HG02798 (cell line): Measurements from ENCODE around the gene TIAM2.
A peak's percentile ranks its signal among the peaks of the same experiment; 100 is the strongest.

Experiments used
- ATAC-seq: cut with Tn5 transposase; IDR thresholded peaks from one replicate; pipeline ENCODE4 v1.9.1; 2021; ENCODE audit warnings: mild to moderate bottlenecking; ENCODE audit not compliant: unreplicated experiment, poor library complexity

Gene TIAM2

GRCh38 chr6:155050311-155050710 lies 55.2 kb downstream of the TIAM2 start:
- peak; percentile 78 for ATAC-seq

DNA sequence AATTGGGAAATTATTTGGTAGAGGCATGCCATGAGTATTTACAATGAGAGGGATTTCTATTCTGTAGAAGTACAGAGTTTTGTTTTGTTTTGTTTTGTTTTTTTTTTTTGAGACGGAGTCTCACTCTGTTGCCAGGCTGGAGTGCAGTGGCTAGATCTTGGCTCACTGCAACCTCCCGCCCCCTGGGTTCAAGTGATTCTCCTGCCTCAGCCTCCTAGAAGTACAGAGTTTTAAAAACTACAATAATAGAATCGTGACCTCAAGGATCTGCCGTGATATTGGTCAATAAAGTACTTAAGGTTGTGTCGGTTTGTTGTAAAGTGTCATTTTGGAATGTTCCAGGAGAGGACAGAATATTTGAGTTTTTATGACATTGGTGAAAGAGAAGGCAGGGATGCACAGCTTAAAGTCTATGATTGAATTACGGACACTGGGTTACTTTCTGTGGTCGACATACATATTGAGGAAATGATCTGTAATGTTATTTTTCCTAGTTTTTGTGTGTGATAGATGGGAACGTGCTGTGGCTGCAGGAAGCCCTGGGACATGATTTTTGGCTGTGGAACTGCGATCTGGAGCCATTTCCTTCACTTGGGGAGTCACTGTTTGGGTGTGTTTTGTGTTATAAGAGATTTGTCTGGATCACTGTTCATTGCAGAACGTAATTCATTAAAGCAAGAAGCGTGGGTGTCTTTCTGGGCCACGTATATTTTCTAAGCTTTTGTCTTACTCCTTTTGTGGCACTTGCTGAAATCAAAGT lies 59.6 kb downstream of the TIAM2 start:
- ATAC-seq: no peak

GRCh38 chr6:155055729-155056128 lies 60.6 kb downstream of the TIAM2 start:
- ATAC-seq: no peak

GRCh38 chr6:155056756-155057155 lies 61.6 kb downstream of the TIAM2 start:
- no peak for ATAC-seq

GRCh38 chr6:155061381-155061780 lies 66.3 kb downstream of the TIAM2 start:
- no peak for ATAC-seq

DNA sequence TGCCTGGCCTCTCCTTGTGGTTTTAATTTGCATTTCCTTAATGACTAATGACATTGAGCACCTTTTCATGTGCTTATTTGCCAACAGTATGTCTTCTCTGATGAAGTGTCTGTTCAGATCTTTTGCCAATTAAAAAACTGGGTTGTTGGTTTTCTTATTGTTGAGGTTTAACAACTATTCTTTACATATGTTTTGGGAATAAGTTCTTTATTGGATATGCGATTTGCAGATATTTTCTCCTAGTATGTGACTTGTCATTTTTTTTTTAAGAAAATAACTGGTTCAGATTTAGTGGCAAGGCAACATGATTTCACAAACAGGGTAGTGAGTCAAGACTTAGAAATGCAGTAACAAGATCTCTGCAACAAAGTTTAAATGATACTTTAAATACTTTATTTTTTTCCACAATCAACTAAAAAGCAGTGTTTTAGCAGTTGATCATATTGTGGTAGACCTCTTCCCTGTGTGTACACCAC lies 67.8 kb downstream of the TIAM2 start:
- no peak for ATAC-seq

- ATAC-seq: no peak
Observed at GRCh38 chr6:155064303-155064702, 69.2 kb downstream of the TIAM2 start.

- no peak for ATAC-seq
Observed at GRCh38 chr6:155066361-155066760, 71.2 kb downstream of the TIAM2 start.

- no peak for ATAC-seq
Observed at GRCh38 chr6:155066921-155067680, 72.0 kb downstream of the TIAM2 start.

GRCh38 chr6:155067956-155068615 lies 73.0 kb downstream of the TIAM2 start:
- ATAC-seq: no peak

- no peak for ATAC-seq
Observed at GRCh38 chr6:155069543-155069942, 74.4 kb downstream of the TIAM2 start.

DNA sequence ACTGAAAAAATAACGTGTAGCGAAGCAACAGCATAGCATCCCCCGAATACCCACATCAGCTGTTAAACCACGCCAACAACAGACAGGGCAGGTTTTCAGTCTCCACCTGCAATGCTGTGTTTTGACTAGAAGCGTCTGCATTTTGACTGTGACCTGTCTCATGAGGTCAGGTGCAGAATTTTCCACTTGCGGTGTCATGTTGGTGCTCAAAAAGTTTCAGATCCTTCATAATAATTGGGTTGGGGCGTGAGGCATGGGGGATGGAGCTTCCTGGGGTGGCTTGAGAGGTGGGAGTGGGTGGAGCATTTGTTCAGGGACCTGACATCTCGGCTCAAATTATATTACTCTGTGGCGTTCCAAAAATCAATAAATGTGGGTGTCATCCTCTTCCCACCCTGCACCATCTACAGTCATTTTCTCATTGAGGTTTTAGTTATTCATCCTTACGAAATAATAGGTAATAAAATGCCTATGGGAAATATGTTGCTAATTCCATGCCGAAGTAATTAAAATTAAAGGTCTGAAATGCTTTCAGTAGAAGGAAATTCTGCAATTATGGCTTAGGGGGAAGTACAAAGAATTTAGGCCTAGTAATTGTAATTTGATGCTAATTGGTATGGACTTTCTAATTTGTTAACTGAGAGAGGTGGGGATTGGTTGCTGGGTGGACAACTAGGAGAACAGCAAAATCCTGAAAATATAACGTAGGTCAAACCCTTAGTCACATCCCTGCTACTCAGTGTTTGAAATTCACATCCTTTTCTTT lies 81.0 kb downstream of the TIAM2 start:
- ATAC-seq: no peak

GRCh38 chr6:155077331-155077730 lies 82.2 kb downstream of the TIAM2 start:
- no peak for ATAC-seq

DNA sequence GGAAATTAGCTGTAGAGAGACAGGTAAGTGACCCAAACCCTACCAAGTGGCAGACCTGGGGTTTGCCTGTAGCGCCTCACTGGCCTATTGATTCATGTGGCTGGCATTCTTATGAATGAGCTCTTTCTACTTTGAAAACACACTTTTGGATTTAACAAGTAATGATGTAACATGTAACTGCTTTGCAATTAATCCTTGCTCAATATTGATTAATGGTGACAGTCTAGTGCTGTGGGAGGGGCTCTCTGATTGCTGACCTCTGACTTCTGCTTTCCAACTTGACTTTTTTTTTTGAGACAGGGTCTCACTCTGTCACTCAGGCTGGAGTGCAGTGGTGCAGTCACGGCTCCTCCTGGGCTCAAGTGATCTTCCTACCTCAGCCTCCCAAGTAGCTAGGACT lies 82.7 kb downstream of the TIAM2 start:
- no peak for ATAC-seq

DNA sequence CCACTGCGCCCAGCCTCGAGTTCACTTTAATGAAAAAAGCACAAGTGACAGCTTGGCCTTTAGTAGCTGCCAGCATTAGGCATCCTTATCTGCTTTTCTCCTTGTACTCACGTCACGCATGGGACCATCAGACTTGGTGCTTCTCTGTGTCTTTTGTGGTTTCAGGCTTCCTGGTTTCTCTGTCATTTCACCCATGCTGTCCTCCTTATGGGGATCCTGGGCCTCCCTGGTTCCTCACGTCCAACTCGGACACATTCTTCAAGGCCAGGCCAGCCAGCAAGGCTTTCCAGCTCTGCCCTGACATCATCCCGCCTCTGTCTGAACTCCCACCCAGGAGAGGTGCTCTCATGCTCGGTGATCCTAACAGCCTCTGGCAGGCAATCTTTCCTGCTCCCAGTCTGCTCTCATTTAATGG lies 83.2 kb downstream of the TIAM2 start:
- no peak for ATAC-seq

DNA sequence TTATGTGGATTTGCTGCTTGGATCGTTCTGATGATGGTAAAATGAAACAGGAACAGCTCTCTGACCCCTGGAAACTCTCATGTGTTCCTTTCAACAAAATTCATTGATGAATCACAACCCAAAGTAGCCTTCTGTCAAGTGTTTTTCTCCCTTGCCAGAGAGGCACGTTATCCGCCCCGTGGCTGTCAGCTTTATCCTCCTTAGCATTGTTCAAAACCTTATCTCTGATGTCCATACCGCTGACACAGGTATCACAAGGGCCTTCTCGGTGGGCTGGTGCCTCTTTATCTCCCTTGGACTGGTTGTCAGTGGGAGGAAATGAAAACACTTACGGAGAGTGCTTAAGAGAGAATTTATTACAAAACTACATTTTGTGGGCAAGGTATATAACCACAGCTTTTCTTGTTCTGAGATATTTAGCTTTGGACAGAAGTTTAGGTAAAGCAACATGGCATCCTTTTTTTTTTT lies 84.9 kb downstream of the TIAM2 start:
- no peak for ATAC-seq

GRCh38 chr6:155080881-155081845 lies 86.0 kb downstream of the TIAM2 start:
- no peak for ATAC-seq

DNA sequence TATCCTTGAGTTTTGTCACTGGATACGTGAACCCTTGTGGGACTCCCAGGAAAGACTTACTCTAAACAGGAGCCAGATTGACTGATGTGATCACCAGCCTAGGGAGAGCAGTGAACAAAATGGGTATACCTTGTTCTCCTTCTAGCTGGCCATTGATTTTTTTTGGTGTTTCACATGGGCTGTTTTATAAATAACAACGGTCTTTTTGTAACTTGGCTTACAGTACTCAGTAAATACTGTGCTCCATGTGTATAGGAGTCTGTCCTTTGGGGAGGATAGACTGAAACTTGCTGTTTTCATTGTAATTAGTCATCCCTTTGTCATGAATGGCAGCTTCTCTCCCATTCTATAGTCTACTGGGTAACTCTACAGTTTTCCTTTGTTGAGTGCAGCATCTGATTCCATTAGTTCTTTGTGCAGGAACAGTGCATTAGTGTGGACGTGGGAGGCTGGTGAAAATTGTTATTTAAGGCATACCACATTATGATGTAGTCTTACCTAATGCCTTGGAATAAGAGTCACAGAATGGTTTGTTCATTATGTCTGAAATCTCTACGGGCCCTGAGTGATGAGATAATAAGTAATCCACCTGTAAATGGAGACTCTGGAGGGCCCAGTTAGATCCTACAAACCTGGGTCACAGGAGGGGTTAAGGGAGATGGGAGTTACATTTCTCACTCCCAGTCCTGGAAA lies 89.5 kb downstream of the TIAM2 start:
- ATAC-seq: no peak
